GM13976 (cell line): Measurements from ENCODE around the gene WWC1.

Experiments
- DNase-seq: peaks from one replicate; pipeline ENCODE4 v3.0.0; 2012; ENCODE audit warnings: low spot score
- CTCF ChIP-seq: IDR thresholded peaks from 2 replicates; pipeline ENCODE4 v1.5.1; 2012; ENCODE audit warnings: borderline replicate concordance, mild to moderate bottlenecking; ENCODE audit not compliant: insufficient read depth; ENCODE audit errors: extremely low read depth, missing control alignments, control extremely low read depth
- in situ Hi-C: fragments of 300-500 bp; cut with MboI; formaldehyde crosslinking; loops from one replicate; pipeline ENCODE4 v1.12.0; 2022; ENCODE audit warnings: low sequenced_read_pairs, mixed read lengths, inconsistent platforms; ENCODE audit not compliant: unreplicated experiment

The WWC1 gene

GRCh38 chr5:168291342-168291963 lies at the start of gene WWC1:
WWC1 (plus strand) TSS chr5:168291645; CDS start chr5:168292153, 508 bp downstream.
- TF ChIP-seq CTCF = no peak
- in situ Hi-C loops = no loop called here
- DNase-seq = peak; percentile 84

GRCh38 chr5:168244838-168245559 lies 46.4 kb upstream of the WWC1 start:
- no peak for TF ChIP-seq CTCF
- in situ Hi-C loops = no loop called here
- DNase-seq = no peak

GRCh38 chr5:168249923-168250322 lies 41.5 kb upstream of the WWC1 start:
- in situ Hi-C loops = loop anchor here (25.0 kb wide), 1 partner anchor 437 kb away; no protein-coding TSS in a partner anchor
- DNase-seq = no peak
- TF ChIP-seq CTCF = no peak

- TF ChIP-seq CTCF = no peak
- in situ Hi-C loops = loop anchor here (25.0 kb wide), 1 partner anchor 436 kb away; no protein-coding TSS in a partner anchor
- no peak for DNase-seq
These were observed 40.2 kb upstream of the WWC1 start for GRCh38 chr5:168251259-168251658.

GRCh38 chr5:168254013-168254693 lies 37.3 kb upstream of the WWC1 start:
- no peak for DNase-seq
- no peak for TF ChIP-seq CTCF
- in situ Hi-C loops = loop anchor here (25.0 kb wide), 1 partner anchor 433 kb away; no protein-coding TSS in a partner anchor
